T-helper 1 cell treated with Interleukin-12 subunit alpha and Interleukin-12 subunit beta and Interleukin-4 antibody, amounts not matched to agents 30 ng/mL and 1 ng/mL, for 36 hours (primary cell): ENCODE data around the gene PYCR2. TPM values are rescaled to one million over a fixed set of nuclear protein-coding genes. Genes with fewer than 3 reads are reported as not detected.
"Not testable (repeated sequence)": the region's sequence is repeated elsewhere in the genome, so short reads cannot be mapped to it uniquely, and the experiment has no call there.

Source experiments
- intact Hi-C: fragments of 100-400 bp; cut with micrococcal nuclease; formaldehyde crosslinking; loops from one replicate; pipeline ENCODE4 v1.15.1; 2024
- total RNA-seq: library from RNA; stranded (reverse); gene quantifications from 2 replicates; pipeline ENCODE4 v1.2.3, GENCODE V29; 2022

The PYCR2 gene
- total RNA-seq, 1 donor from 2014 or later, result 103 TPM

- intact Hi-C loops, result no loop called here
Observed at GRCh38 chr1:225943582-225943981, 19.5 kb upstream of the PYCR2 start.

GRCh38 chr1:225942574-225942973 is 18.5 kb upstream of the PYCR2 start:
- intact Hi-C loops, result no loop called here

GRCh38 chr1:225941942-225942222 is 17.8 kb upstream of the PYCR2 start:
- intact Hi-C loops, result no loop called here

- intact Hi-C loops, result no loop called here
Observed at GRCh38 chr1:225941187-225941941, 17.3 kb upstream of the PYCR2 start, which contains the start of gene LEFTY2. Gene LEFTY2 (minus strand): TSS chr1:225941220. CDS start chr1:225941140, 80 bp downstream.

GRCh38 chr1:225940385-225941151 is 16.5 kb upstream of the PYCR2 start:
- intact Hi-C loops, result no loop called here

- intact Hi-C loops, result not testable (repeated sequence)
Observed at GRCh38 chr1:225939939-225940310, 15.9 kb upstream of the PYCR2 start.

GRCh38 chr1:225939097-225939938 is 15.3 kb upstream of the PYCR2 start:
- intact Hi-C loops, result not testable (repeated sequence)

GRCh38 chr1:225937048-225937968 is 13.3 kb upstream of the PYCR2 start:
- intact Hi-C loops, result no loop called here

GRCh38 chr1:225936523-225936922 is 12.5 kb upstream of the PYCR2 start:
- intact Hi-C loops, result no loop called here

GRCh38 chr1:225936086-225936485 is 12.0 kb upstream of the PYCR2 start:
- intact Hi-C loops, result not testable (repeated sequence)

- intact Hi-C loops, result no loop called here
Observed at GRCh38 chr1:225934711-225935110, 10.7 kb upstream of the PYCR2 start.

GRCh38 chr1:225933072-225933471 is 9.0 kb upstream of the PYCR2 start:
- intact Hi-C loops, result no loop called here

GRCh38 chr1:225931270-225932136 is 7.5 kb upstream of the PYCR2 start:
- intact Hi-C loops, result no loop called here

GRCh38 chr1:225930566-225930965 is 6.5 kb upstream of the PYCR2 start:
- intact Hi-C loops, result no loop called here

GRCh38 chr1:225929462-225929861 is 5.4 kb upstream of the PYCR2 start:
- intact Hi-C loops, result loop anchor here (10.0 kb wide), 1 partner anchor 475 kb away; the partner anchor contains the start of gene PARP1

GRCh38 chr1:225928186-225929175 is 4.4 kb upstream of the PYCR2 start:
- intact Hi-C loops, result loop anchor here (10.0 kb wide), 1 partner anchor 476 kb away; the partner anchor contains the start of gene PARP1

- intact Hi-C loops, result loop anchor here (10.0 kb wide), 1 partner anchor 478 kb away; the partner anchor contains the start of gene PARP1
Observed at GRCh38 chr1:225926551-225927113, 2.6 kb upstream of the PYCR2 start.

GRCh38 chr1:225923381-225923691 is 714 bp downstream of the PYCR2 start:
- intact Hi-C loops, result loop anchor here (5.0 to 10.0 kb wide), 3 partner anchors 159 to 481 kb away; partner anchors contain the start of gene PARP1
